SK-N-DZ (cell line): ENCODE data around the gene PACS2.

Experiments used
- DNase-seq: peaks from one replicate; pipeline ENCODE4 v3.0.0-alpha.2; 2015; ENCODE audit warnings: low spot score

The PACS2 gene

DNA sequence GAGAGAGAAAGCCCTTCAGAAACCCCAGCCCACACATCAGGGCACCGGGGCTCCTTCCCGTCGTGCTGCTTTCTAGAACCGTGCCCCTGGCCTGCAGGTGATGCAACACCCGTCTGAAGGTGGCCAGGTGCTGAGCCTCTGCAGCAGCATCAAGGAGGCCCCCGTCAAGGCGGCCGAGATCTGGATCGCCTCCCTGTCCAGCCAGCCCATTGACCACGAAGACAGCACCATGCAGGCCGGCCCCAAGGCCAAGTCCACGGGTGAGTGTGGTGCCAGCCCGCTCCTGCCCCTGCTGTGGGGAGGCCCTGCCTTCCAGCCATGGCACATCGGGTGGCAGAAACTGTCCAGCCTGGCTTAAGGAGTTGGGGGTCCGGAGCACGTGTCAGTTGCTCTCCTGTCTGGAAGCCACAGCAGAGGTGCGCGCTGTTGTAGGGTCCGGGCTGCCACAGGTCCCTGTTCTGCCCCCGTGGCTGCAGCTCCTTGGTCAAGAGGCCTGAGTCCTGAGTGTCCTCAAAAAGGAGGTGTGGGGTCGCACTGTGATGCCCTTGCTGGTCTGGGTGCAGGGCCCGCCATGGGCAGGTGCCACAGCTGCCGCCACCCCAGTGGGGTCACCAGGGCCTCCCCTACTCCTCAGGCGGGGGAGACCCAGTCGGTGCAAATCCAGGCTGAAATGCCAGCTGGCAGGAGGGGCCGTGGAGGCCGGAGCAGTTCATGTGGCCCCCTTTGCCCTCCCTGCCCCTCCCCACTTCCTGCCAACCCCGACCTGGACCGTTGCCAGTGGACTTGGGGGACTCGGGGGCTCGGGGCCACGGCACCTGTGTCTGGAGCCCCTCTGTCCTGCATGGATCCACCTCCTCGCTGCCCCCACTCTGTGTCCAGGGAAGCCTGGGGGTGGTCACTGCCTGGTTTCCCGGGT is 52.8 kb downstream of the PACS2 start:
- no peak for DNase-seq

DNA sequence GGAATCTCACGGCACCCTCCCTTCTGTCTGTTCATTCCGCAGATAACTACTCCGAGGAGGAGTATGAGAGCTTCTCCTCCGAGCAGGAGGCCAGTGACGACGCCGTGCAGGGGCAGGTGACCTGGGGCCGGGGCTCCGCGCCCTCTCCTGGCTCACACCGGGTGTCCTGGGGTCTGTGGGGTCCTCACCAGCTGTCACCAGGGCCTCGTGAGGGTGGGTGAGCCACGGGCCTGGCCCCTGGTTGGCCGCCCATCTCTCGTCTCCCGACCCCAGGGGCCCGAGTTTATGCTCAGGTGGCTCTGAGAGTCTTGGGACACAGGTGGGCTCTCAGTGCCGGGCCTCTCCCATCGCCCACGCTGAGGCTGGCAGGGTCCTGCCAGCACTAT is 53.5 kb downstream of the PACS2 start:
- DNase-seq: no peak

DNA sequence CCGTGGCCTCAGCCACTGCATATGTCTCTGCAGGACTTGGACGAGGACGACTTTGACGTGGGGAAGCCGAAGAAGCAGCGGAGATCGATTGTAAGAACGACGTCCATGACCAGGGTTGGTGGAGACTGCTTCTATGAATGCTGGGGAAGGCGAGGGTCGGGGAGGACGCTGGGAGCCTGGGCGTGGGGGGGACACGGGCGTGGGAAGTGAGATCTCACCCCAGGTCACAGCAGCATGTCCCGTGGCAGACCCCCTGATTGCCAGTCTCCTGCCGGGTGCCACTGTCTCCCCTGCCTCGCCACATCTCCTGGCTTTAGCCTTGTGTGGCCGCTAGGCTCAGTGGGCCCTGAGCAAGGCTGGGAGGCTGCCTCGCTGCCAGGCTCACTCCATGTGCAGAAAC is 53.9 kb downstream of the PACS2 start:
- DNase-seq: no peak

DNA sequence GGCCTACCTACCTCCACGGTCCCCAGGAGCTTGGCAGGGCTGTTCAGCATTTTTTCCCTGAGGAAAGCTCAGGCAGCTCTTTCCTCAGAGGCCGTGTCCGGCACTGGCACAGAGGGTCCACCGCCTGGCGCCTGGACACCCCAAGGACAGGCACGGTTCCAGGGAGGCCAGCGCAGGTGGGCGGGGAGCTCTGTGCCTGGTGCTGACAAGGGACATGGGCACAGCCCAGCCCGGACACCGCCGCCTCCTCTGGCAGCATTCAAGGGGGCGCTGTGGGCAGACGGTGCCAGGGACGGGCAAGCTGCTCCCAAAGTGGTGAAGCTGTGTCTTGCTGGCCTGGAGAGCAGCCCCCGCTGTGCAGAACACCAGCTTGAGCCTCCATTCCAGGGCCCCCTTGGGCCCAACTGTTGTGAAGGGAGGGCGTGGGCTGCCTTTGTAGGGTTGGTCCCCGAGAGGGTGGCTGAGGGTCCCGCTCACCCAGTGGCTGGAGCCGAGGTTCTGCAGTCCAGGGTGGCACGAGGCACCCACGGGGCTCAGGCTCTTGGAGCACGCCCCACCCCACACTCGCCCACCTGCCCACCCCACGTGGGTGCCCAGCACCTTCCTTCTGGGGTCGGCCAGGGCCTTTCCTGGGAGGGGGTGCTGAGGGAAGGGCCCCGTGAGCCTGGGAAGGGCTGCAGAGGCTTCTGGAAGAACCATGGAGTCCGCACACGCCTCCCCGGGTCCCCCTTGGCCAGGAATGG is 54.5 kb downstream of the PACS2 start:
- DNase-seq: no peak

DNA sequence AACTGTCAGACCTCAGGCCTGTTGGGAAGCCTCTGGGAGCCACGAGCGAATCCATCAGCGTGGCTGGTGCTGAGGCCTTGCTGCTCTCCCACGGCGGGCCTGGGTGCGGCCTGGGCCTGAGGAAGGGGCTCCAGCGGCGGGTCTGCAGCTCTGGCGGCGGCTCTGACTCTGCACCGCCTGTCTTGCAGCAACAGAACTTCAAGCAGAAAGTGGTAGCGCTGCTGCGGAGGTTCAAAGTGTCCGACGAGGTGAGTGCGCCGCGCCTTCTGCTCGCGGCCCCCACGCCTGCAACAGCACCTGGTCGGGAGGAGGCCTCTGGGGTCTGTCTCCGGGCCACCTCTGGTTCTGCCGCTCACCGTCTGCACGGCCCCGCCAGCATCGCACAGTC is 55.1 kb downstream of the PACS2 start:
- no peak for DNase-seq

DNA sequence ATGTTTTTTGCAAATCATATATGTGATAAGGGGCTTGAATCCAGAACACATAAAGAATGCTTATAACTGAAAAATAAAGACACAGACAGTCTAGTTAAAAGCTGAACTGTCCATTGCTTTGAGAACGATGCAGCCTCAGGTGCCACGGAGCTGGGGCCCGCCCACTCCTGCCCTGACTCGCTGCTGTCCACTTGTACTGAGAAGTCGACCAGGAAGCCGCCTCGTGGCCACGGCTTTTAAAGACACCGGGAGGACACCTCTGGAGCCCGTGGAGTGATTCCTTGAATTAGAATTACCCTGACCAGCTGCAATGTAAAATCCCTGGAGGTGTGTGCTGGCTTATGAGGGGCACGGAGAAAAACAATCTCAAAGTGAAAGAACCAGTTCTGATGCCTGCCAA is 59.8 kb downstream of the PACS2 start:
- no peak for DNase-seq

DNA sequence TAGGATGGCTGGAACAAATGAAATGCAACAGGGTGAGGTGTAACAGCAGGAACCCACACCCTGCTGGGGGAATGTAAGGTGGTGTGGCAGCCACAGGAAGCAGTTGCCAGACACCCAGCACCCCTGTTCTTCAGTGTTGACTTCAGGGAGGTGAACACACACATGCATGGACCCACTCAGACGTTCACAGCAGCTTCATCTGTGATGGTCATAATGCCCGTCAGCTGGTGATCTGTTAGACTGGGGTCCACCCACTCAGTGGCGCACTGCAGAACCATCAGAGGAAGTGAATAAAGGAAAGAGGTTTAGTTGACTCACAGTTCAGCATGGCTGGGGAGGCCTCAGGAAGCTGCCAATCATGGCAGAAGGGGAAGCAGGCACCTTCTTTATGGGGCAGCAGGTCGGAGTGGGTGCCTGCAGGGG is 61.1 kb downstream of the PACS2 start:
- DNase-seq: no peak

DNA sequence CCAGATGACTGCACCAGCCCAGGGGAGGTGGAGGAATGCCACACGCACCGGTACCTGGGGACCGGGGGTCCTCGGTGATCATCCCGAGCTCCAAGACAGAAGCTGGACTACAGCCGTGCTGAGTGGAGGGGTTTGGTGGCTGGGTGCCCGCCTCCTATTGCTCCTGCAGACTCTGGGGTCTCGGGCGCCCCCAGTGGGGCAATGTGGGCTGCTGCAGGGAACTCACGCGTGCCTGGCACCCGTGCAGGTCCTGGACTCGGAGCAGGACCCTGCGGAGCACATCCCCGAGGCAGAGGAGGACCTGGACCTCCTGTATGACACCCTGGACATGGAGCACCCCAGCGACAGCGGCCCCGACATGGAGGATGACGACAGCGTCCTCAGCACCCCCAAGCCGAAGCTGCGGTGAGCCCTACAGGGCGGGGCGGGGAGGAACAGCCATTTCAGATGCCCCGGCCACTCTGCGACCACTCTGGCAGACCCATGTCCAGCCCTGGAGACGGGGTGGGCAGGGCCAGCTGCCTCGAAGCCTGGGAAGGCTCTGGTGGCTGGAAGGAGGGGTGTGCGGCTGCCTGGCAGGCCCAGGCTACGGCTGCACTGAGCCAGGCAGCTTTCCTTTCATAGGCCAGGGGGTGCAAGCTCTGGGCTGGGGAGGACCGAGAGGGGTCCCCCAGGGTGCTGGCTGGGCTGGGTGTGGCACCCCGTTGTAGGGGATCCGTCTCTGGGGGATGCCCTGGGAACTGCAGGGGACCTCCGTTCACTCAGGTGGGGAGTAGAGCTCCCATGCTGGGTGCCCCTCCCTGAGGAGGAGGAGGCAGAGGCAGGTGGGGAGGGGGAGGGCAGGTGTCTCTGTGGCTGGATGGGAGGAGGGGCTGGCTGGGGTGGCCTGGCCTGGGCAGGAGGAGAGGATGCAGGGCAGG is 62.2 kb downstream of the PACS2 start:
- DNase-seq: no peak

DNA sequence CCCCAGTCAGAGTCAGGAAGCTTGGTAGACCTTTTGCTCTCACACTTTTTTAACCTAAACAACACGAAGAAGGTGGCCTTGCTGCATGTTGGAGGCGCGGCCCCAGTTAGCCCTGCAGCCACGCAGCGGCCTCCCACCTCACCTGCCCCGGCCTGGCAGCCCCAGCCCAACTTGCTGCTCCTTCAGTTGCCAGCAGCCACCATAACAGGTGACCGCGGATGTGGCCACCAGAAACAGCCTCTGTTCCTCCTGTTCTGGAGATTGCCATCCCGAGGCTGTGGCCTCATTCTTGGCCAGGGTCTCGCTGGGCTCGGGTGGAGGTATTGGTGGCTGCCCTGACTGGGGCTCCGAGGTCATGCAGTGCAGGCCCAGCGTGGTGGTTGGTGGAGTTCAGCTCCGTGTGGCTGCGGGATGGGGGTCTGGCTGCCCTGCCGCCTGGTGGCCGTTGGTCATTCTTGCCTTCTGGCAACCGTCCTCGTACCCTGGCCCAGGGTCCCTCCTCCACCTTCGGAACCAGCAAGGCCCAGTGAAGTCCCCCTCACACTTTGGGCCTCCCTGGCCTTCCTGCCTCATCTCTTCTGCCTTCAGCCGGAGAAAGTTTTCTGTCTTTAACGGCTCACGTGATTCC is 63.1 kb downstream of the PACS2 start:
- DNase-seq: no peak

DNA sequence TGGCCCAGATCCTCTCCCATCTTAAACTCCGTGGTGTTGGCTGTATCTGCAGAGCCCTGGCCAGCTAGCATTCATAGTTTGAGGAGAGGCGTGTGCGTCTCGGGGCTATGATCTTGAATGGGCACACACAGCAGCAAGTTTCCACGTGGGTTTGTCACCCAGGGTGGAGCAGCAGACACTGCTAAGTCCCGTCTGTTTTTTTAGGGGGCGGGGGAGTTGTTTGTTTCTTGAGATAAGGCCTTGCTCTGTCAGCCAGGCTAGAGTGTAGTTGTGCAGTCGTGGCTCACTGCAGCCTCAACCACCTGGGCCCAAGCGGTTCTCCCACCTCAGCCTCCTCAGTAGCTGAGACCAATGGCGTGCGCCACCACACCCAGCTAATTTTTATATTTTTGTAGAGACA is 63.7 kb downstream of the PACS2 start:
- no peak for DNase-seq

DNA sequence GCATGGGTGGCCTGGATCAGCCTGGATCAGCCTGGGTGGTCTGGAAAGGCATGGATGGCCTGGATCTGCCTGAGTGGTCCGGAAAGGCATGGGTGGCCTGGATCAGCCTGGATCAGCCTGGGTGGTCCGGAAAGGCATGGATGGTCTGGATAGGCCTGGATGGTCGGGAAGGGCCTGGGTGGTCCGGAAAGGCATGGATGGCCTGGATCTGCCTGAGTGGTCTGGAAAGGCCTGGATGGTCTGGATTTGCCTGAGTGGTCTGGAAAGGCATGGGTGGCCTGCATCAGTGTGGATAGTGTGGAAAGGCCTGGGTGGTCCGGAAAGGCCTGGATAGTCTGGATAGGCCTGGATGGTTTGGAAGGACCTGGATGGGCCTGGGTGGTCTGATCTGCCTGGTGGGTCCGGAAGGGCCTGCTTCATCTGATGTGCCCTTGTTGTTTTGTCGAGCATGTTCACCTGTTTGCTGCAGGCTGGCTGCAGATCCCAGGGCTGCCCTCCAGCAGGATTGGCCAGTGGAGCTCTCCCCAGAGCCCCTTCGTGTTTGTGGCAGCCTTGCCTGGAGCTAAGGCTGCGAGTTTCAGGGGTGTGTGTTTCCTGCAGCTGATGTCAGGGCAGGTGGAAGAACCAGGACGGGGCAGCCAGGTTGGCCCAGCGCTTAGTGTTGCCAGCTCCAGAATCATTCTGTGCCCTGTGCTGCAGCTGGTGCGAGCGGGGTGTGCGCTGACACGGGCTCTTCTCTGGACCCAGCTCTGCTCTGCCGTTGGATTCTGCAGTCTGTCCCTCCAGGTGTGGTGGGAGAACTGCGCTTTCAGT is 64.5 kb downstream of the PACS2 start:
- no peak for DNase-seq

DNA sequence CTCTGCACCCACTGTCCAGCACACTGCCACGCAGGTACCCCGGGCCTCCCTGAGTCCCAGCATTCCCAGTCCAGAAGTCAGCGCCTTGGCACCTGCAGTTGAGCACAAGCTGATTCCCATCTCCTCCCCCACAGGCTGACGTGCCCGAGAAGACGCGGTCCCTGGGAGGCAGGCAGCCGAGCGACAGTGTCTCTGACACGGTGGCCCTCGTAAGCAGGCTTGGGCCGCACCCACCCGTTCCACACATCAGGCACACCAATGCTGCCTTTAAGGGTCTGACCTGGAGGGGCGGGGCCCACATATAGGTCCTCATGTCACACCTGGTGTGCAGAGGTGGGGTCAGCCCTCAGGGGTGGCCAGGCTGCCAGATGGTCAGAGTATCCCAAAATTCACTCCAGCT is 65.4 kb downstream of the PACS2 start:
- DNase-seq: no peak

DNA sequence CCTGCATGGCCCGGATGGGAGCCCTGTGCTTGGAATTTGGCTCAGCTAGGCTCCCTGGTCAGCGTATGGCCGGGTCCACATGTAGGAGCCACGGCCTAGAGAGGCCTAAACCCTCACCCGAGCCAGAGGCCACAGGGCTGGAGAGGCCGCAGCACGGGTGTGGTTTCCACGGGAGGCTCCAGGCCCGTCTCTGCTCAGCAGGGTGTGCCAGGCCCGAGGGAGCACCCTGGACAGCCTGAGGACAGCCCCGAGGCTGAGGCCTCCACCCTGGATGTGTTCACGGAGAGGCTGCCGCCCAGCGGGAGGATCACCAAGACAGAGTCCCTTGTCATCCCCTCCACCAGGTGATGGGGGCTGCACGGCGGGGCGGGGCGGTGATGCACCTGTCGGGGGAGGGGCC is 66.2 kb downstream of the PACS2 start:
- DNase-seq: no peak

DNA sequence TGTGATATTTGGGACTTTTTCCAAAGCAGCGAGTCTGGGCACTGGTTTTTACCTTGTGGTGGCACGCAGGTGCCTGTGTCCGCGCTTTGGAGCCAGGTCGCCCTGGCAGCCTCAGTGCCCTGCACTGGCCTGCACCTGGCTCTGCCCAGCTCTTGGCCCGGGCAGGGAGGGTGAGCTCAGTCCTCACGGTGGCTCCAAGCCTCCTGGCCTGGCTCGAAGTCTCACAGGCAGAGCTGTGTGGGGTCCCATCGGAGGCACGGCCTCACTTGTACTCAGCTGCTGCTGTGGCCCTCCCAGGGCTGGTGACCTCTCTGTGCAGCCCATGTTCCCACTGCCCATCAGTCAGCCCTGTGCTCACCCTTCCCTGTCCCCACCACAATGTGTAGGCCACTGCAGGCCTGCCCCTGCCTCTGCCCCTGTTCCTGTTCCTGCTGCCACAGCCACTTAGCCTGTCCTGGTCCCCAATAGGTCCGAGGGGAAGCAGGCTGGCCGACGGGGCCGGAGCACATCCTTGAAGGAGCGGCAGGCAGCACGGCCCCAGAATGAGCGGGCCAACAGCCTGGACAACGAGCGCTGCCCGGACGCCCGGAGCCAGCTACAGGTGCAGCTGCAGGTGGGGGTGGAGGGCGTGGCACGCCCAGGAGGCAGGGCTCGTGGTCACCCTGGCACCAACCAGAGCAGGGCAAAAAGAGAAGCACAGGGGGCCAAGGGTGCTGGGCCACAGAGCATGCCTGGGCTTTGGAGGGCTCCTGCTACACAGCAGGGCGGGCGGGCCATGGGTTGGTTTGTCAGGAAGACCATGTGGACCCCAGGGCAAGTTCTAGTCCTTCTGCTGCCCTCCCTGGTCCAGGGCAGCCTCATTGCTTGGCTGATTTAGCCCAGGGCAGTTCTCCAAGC is 67.1 kb downstream of the PACS2 start:
- DNase-seq: no peak

DNA sequence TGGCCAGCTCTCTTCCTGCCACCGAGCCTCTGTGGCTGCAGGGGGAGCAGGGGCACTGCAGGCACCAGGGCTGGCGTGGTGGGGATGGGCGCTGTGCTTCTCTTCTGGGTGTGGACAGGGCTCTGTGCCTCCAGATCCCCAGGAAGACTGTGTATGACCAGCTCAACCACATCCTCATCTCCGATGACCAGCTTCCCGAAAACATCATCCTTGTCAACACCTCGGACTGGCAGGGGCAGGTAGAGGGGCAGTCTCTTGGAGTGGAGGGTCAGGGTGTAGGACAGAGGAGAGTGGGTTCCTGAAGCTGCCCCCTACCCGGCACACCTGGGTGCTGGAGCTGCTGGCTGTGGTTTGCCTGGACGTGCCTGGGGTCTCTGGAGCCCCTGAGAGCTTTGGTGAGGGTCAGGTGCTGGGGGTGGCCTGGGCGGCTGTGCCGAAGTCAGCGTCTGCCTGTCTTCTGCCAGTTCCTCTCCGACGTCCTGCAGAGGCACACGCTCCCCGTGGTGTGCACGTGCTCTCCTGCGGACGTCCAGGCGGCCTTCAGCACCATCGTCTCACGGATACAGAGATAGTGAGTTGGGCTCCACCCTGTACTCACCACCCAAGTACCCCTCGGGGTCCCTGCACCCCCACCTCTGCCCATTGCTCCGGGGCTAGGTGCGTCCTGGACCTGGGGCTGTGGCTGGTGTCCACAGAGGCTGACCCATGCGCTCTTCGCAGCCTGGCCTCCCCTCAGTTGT is 68.0 kb downstream of the PACS2 start:
- no peak for DNase-seq

DNA sequence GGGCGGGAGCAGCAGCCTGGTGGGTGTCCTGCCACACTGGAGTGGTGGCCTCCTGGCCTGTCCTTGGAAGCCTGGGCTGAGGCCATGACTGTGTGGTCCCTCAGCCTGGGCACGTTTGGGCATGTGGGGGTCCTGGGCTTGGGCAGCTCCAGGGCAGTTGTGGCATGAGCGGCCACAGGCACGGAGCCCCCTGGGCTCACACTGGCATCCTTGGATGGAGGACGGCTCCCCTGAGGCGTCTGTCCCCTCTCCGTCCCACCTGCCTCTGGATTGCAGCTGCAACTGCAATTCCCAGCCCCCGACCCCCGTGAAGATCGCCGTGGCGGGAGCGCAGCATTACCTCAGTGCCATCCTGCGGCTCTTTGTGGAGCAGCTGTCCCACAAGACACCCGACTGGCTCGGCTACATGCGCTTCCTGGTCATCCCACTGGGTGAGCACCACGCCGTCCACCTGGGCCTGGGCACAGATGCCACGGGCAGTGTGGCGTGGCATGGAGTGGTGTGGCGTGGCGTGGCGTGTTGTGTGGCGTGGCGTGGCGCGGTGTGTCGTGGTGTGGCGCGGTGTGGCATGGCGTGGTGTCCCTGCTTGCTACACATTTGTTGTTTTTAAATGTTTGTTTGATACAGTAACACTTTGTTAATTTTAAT is 68.7 kb downstream of the PACS2 start:
- no peak for DNase-seq

DNA sequence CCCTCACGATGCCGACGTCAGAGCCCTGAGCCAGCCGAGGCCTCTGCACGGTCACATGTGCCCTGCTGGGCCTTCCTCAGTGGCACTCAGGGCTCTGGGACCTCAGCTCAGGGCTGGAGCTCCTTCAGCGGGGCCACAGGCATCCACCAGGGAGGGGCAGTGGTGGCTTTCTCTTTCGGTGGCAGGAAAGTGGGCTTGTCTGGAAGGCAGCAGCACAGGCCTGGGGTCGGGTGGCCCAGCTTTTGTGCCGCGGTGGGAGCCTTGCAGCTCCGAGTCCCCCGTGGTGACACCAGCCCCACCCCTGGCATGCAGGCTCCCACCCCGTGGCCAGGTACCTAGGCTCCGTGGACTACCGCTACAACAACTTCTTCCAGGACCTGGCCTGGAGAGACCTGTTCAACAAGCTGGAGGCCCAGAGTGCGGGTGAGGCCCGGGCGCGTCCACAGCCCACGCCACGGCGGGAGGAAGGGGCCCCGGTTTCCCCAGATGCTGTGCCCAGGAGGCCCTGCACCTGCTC is 69.6 kb downstream of the PACS2 start:
- no peak for DNase-seq
